Effector memory CD8-positive, alpha-beta T cell (primary cell): ENCODE data around the gene RNF138.
"Not testable (repeated sequence)": the region's sequence is repeated elsewhere in the genome, so short reads cannot be mapped to it uniquely, and the experiment has no call there.

Experiments used
- ATAC-seq: fragments of 150-1000 bp; cut with Tn5 transposase; replicated peaks from 2 replicates; pipeline ENCODE4 v1.10.0; 2021; ENCODE audit warnings: mild to moderate bottlenecking, moderate library complexity
- DNase-seq, 3 experiments: peaks; one replicate each; pipeline ENCODE4 v3.0.0; 2021
- H3K27ac Mint-ChIP-seq, 2 donors: one replicate each; pipeline ENCODE4 v1.8.0; 2022; ENCODE audit warnings: mild to moderate bottlenecking in 2 of 2, mixed read lengths in 2 of 2, moderate library complexity in 2 of 2
- H3K27me3 Mint-ChIP-seq, 2 donors: one replicate each; pipeline ENCODE4 v1.8.0; 2022; ENCODE audit warnings: mixed read lengths in 2 of 2
- H3K36me3 Mint-ChIP-seq: one replicate; pipeline ENCODE4 v1.8.0; 2022; ENCODE audit warnings: mild to moderate bottlenecking, moderate library complexity, mixed read lengths; ENCODE audit not compliant: insufficient read depth
- H3K4me1 Mint-ChIP-seq, 2 donors: one replicate each; pipeline ENCODE4 v1.8.0; 2022; ENCODE audit warnings: low read depth in 2 of 2, mixed read lengths in 2 of 2
- H3K4me3 Mint-ChIP-seq, 2 donors: one replicate each; pipeline ENCODE4 v1.8.0; 2022; ENCODE audit warnings: mild to moderate bottlenecking in 2 of 2, mixed read lengths in 2 of 2, moderate library complexity in 2 of 2
- H3K9me3 Mint-ChIP-seq, 2 donors: one replicate each; pipeline ENCODE4 v1.8.0; 2022; ENCODE audit warnings: mixed read lengths in 2 of 2

The RNF138 gene

GRCh38 chr18:32083781-32084180, 7.9 kb upstream of the RNF138 start:
- H3K27me3 Mint-ChIP-seq, result no peaks in the 10 kb centered on the region
- no peak for ATAC-seq
- peak overlapping the region; percentile 15 to 33 for H3K4me3 Mint-ChIP-seq
- H3K9me3 Mint-ChIP-seq, result no peaks in the 10 kb centered on the region
- peaks cover 27% of the 10 kb centered on the region for H3K36me3 Mint-ChIP-seq
- H3K4me1 Mint-ChIP-seq, result peaks cover 27 to 36% of the 10 kb centered on the region in 2 donors
- H3K27ac Mint-ChIP-seq, result peak overlapping the region; percentile 81 to 99
- DNase-seq, result no peak

DNA sequence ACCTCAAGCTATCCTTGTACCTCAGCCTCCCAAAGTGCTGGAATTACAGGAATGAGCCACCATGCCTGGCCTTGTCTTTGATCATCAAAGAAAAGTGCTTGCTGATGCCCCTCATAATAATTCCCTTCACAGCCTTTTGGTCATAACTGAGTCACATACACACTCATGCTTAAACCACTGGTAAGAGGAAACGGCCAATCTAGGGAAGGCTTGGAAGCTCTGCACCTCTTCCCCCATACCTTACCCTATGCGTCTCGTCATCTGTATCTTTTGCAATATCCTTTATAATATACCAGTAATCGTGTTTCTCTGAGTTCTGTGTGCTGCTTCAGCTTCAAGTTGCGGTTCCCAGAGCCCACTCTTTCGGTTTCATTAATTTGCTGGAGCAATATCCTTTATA, 4.8 kb upstream of the RNF138 start:
- Mint-ChIP-seq H3K4me1 (peaks cover 31 to 34% of the 10 kb centered on the region in 2 donors), H3K27ac (peak overlapping the region; percentile 92 to 99), H3K4me3 (peak overlapping the region; percentile 73 to 90), H3K9me3 (no peaks in the 10 kb centered on the region), H3K36me3 (peaks cover 40% of the 10 kb centered on the region), H3K27me3 (no peaks in the 10 kb centered on the region)
- ATAC-seq (no peak), DNase-seq (no peak)

DNA sequence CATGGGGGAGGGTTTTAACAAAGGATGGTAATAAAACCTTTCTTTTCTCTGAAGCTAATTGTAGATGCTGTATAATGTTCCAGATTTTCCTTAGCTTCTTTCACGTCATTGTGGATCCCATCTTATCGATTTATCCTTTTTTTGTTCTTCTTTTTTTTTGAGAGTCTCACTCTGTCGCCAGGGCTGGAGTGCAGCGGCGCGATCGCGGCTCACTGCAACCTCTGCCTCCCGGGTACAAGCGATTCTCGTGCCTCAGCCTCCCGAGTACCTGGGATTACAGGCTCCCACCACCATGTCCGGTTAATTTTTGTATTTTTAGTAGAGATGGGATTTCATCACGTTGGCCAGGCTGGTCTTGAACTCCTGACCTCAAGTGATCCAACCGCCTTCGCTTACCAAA, 843 bp upstream of the RNF138 start:
- DNase-seq, H3K9me3 Mint-ChIP-seq, H3K27me3 Mint-ChIP-seq, ATAC-seq: not testable (repeated sequence)
- Mint-ChIP-seq H3K4me3 (peak overlapping the region in 1 of 2 donors; percentile 25), H3K27ac (peak overlapping the region; percentile 96 to 98), H3K4me1 (peaks cover 31% of the 10 kb centered on the region in 2 donors), H3K36me3 (peaks cover 49% of the 10 kb centered on the region)

GRCh38 chr18:32091325-32091723, 350 bp upstream of the RNF138 start:
- peaks cover 44% of the 10 kb centered on the region for H3K36me3 Mint-ChIP-seq
- H3K4me1 Mint-ChIP-seq, result peaks cover 31 to 33% of the 10 kb centered on the region in 2 donors
- no peak for DNase-seq
- no peaks in the 10 kb centered on the region for H3K9me3 Mint-ChIP-seq
- H3K27me3 Mint-ChIP-seq, result no peaks in the 10 kb centered on the region
- peak overlapping the region; percentile 98 to 99 for H3K4me3 Mint-ChIP-seq
- peak overlapping the region; percentile 96 to 98 for H3K27ac Mint-ChIP-seq
- ATAC-seq, result no peak

DNA sequence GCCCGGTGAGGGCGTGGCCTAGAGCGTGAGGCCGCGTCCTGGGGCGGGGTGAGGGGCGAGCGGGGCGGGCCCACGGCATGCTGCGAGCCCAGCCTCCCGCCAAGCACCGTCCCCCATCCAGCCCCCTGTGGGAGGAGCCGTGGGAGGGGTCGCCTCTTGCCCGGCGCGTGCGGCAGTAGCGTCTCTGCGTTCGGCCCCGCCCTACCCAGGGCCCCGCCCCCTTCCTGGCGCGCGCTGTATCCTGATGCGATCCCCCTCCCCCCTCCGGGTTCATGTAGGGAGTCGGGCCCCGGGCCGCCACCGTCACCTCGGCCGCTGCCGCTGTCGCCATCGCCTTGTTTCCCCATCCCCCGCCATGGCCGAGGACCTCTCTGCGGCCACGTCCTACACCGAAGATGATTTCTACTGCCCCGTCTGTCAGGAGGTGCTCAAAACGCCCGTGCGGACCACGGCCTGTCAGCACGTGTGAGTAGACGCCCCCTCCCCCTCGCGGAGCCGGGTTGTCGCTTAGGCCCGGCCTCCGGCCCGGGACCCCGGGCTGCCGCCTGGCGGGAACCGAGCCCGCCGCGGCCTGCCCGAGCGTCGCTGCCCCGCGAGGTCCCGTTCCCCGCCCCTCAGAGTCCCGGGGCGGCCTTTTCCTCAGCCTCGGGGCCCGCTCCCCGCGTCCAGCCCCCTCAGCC, 888 bp downstream of the RNF138 start:
- no peaks in the 10 kb centered on the region for H3K9me3 Mint-ChIP-seq
- peak; percentile 99 for DNase-seq
- peak overlapping the region; percentile 96 to 98 for H3K27ac Mint-ChIP-seq
- no peaks in the 10 kb centered on the region for H3K27me3 Mint-ChIP-seq
- H3K36me3 Mint-ChIP-seq, result peaks cover 47% of the 10 kb centered on the region
- peaks cover 28 to 44% of the 10 kb centered on the region in 2 donors for H3K4me1 Mint-ChIP-seq
- H3K4me3 Mint-ChIP-seq, result peak overlapping the region; percentile 98 to 99
- ATAC-seq, result peak; percentile 83

DNA sequence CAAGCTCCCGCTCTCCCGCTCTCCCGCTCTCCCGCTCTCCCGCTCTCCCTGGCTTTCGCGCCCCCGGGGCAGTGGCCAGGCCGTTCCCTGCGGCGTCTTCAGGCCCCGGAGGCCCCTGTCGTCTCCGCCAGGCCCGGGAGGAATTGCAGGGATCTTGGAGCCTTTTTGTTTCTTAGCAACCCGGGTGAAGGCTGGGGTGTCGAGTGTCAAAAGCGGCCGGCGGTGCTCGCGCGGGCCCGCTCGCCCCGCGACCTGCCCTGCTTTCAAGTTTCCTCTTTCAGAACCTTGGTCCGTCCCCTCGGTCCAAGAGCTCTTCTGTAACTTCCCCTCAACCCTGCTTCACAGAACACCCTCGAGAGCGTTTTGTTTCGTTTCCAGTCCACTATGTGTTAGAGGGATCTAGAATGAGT, 1.4 kb downstream of the RNF138 start:
- peaks cover 28 to 47% of the 10 kb centered on the region in 2 donors for H3K4me1 Mint-ChIP-seq
- peak overlapping the region; percentile 98 to 99 for H3K4me3 Mint-ChIP-seq
- no peaks in the 10 kb centered on the region for H3K27me3 Mint-ChIP-seq
- peak; percentile 9 for ATAC-seq
- peak; percentile 28 to 38 (median 29) for DNase-seq
- no peaks in the 10 kb centered on the region for H3K9me3 Mint-ChIP-seq
- peaks cover 47% of the 10 kb centered on the region for H3K36me3 Mint-ChIP-seq
- H3K27ac Mint-ChIP-seq, result peak overlapping the region; percentile 96 to 98

DNA sequence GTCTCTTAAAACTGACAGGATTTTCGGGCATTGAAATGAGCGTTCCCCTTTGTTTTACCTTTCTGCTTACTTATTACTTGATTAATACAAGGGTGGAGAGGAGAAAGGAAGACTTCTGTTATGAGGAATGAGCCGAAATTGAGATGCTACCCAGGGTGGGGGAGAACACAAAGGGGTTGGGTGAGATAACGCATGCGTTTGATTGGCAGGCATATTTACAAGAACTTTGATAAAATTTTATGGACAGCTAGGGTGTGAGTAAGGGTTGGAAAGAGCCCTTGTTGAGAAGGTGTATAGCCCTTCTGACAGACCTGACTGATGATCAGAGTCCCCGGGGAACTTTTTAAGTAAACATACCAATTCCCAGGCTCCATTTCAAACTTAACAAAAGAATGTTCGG, 1.8 kb downstream of the RNF138 start:
- peaks cover 28 to 47% of the 10 kb centered on the region in 2 donors for H3K4me1 Mint-ChIP-seq
- peaks cover 49% of the 10 kb centered on the region for H3K36me3 Mint-ChIP-seq
- DNase-seq (no peak), ATAC-seq (no peak)
- H3K4me3 Mint-ChIP-seq, result peak overlapping the region; percentile 98 to 99
- H3K9me3 Mint-ChIP-seq, result no peaks in the 10 kb centered on the region
- H3K27ac Mint-ChIP-seq, result peak overlapping the region; percentile 96 to 98
- H3K27me3 Mint-ChIP-seq, result no peaks in the 10 kb centered on the region

GRCh38 chr18:32095192-32095899, 3.7 kb downstream of the RNF138 start:
- Mint-ChIP-seq H3K9me3 (no peaks in the 10 kb centered on the region), H3K4me1 (peaks cover 34 to 59% of the 10 kb centered on the region in 2 donors), H3K36me3 (peaks cover 63% of the 10 kb centered on the region), H3K27ac (peak overlapping the region in 1 of 2 donors; percentile 98), H3K4me3 (peak overlapping the region; percentile 98 to 99), H3K27me3 (no peaks in the 10 kb centered on the region)
- DNase-seq, result no peak
- ATAC-seq, result no peak

DNA sequence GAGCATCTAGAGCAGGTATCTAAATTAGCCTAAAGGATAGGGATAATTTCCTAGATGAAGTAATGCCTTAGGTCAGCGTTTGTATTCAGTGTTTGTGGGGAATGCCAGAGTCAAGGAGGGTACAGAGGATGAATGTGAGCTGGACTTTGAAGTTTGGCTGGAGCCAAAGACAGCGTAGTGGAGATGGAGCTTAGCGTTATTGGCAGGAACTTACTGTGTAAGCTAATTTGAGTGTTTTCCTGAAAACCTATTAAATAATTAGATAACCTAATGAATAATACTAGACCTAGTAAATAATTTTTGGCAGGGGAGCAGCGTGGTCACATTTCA, 4.2 kb downstream of the RNF138 start:
- Mint-ChIP-seq H3K4me3 (peak overlapping the region; percentile 98 to 99), H3K36me3 (peaks cover 65% of the 10 kb centered on the region), H3K27me3 (no peaks in the 10 kb centered on the region), H3K4me1 (peaks cover 35 to 61% of the 10 kb centered on the region in 2 donors), H3K27ac (no peak overlapping the region), H3K9me3 (no peaks in the 10 kb centered on the region)
- DNase-seq, result no peak
- no peak for ATAC-seq

GRCh38 chr18:32096946-32097345, 5.3 kb downstream of the RNF138 start:
- Mint-ChIP-seq H3K27me3 (no peaks in the 10 kb centered on the region), H3K36me3 (peaks cover 57% of the 10 kb centered on the region), H3K9me3 (no peaks in the 10 kb centered on the region), H3K4me3 (peak overlapping the region in 1 of 2 donors; percentile 98), H3K4me1 (peaks cover 31 to 59% of the 10 kb centered on the region in 2 donors), H3K27ac (peak overlapping the region in 1 of 2 donors; percentile 5)
- DNase-seq, result no peak
- ATAC-seq, result no peak

DNA sequence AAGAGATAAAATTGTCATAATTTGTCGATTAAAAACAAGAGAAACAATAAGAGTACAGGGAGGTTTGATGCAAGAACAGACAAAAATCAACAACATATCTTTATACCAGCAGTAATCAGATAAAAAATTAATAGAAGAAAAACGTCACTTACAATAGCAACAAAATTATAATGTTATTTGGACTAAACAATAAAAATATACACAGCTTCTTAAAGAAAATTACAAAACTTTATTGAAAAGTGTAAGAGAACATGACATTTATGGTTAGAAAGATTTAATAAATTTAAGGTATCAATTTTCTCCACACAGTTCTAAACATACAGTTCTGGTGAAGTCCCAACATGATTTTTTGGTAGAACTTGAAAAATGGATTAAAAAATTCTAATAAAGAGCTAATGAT, 12.8 kb downstream of the RNF138 start:
- H3K27me3 Mint-ChIP-seq, result no peaks in the 10 kb centered on the region
- no peaks in the 10 kb centered on the region for H3K9me3 Mint-ChIP-seq
- no peak overlapping the region for H3K4me3 Mint-ChIP-seq
- ATAC-seq, result no peak
- peak overlapping the region in 1 of 2 donors; percentile 11 for H3K27ac Mint-ChIP-seq
- H3K4me1 Mint-ChIP-seq, result peaks cover 24 to 34% of the 10 kb centered on the region in 2 donors
- DNase-seq, result no peak
- peaks cover 51% of the 10 kb centered on the region for H3K36me3 Mint-ChIP-seq

DNA sequence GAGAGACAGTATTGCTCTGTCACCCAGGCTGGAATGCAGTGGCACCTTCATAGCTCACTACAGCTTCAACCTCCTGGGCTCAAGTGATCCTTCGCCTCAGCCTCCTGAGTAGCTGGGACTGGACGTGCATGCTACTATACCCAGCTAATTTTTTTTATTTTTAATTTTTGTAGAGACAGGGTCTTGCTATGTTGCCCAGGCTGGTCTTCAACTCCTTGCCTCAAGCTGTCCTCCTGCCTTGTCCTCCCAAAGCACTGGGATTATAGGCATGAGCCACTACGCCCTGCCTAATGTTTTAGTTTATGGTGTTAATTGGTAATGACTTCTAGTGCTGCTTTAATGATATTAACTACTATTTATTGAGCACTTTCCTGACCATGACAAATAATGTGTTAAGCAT, 18.3 kb downstream of the RNF138 start:
- Mint-ChIP-seq H3K4me1 (peaks cover 21 to 26% of the 10 kb centered on the region in 2 donors), H3K36me3 (peaks cover 60% of the 10 kb centered on the region), H3K27ac (no peak overlapping the region), H3K9me3 (no peaks in the 10 kb centered on the region), H3K27me3 (no peaks in the 10 kb centered on the region), H3K4me3 (no peak overlapping the region)
- ATAC-seq (no peak), DNase-seq (no peak)

DNA sequence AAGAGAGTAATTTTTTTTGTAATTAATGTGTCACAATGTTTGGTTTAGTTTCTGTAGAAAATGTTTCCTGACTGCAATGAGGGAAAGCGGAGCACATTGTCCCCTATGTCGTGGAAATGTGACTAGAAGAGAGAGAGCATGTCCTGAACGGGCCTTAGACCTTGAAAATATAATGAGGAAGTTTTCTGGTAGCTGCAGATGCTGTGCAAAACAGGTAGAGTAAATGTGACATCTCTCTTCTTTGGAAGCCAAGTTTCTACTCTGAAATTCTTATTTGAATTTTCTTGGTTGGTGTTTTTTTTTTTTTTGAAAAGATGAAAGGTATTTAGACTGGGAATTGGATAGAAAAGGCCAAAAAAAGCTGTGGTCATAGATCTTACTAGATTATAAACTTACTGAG, 20.0 kb downstream of the RNF138 start:
- Mint-ChIP-seq H3K4me3 (no peak overlapping the region), H3K36me3 (peaks cover 68% of the 10 kb centered on the region), H3K9me3 (no peaks in the 10 kb centered on the region), H3K4me1 (peaks cover 15 to 19% of the 10 kb centered on the region in 2 donors), H3K27ac (peak overlapping the region in 1 of 2 donors; percentile 26), H3K27me3 (no peaks in the 10 kb centered on the region)
- ATAC-seq, result no peak
- DNase-seq, result no peak

DNA sequence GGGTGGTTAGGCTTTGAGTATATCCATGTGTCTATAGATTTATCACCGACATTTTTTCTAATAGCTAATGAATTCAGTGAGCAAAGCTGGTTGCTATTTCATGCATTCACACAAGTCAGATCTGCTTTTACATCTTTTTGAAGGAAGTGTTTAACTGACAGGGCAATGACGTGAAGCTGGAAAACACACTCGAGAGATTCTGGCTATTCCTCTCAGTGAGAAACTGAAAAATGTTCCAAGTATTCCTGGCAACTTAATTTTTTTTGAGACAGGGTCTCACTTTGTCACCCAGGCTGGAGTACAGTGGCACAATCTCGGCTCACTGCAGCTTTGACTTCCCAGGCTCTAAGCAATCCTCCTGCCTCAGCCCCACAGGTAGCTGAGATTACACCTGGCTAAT, 21.2 kb downstream of the RNF138 start:
- Mint-ChIP-seq H3K4me1 (peaks cover 13 to 24% of the 10 kb centered on the region in 2 donors), H3K27me3 (no peaks in the 10 kb centered on the region), H3K27ac (peak overlapping the region in 1 of 2 donors; percentile 26), H3K36me3 (peaks cover 71% of the 10 kb centered on the region), H3K4me3 (no peak overlapping the region), H3K9me3 (no peaks in the 10 kb centered on the region)
- no peak for ATAC-seq
- DNase-seq, result no peak
